ENCODE results near the gene SH3BGRL3. TPM values are rescaled to one million over a fixed set of nuclear protein-coding genes. Genes with fewer than 3 reads are reported as not detected.

SH3BGRL3 gene
- total RNA-seq, 1 donor from 2014 or later, result 204 TPM

DNA sequence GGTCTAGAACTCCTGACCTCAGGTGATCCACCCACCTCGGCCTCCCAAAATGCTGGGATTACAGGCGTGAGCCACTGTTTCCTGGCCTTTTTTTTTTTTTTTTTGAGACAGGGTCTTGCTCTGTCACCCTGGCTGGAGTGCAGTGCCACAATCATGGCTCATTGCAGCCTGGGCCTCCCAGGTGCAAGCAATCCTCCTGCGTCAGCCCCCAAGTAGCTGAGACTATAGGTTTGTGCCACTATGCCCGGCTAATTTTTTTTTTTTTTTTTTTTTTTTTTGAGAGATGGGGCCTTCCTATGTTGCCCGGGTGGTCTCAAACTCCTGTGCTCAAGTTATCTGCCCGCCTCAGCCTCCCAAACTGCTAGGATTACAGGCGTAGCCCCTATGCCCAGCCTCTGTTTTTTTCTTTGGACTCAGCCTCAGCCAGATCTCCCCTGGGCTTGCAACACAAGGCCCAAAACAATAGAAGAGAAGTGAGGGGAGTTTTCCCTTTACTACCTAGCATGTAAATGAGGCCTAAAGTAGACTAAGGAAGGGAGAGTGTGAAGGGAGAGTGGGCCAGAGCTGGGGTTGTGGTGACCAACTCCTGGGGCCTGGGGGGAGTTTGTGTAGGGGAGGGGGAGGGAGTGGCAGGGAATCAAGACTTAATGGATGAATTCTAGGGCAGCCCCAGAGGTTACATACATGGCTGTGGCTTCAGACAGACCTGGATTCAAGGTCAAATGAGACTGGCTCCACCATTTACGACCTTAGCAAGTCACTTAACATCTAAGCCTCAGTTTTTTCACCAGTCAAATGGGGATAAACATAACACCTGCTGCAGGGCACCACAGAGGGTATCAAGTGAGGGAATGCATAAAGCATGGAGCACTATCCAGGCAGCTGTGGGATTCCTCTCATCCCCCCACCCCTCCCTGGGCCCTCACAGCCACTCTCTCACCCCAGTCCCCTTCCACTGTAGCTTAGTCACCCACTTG, 36.3 kb downstream of the SH3BGRL3 start:
- H3K27me3 ChIP-seq (ENCODE audit: low read depth), result no peaks in the 10 kb centered on the region
- intact Hi-C loops (cut with DNase I), result no loop called here
- peaks cover 8% of the 10 kb centered on the region for H3K36me3 ChIP-seq
- H3K4me3 ChIP-seq, result no peak overlapping the region
- TF ChIP-seq, protein P1, sequence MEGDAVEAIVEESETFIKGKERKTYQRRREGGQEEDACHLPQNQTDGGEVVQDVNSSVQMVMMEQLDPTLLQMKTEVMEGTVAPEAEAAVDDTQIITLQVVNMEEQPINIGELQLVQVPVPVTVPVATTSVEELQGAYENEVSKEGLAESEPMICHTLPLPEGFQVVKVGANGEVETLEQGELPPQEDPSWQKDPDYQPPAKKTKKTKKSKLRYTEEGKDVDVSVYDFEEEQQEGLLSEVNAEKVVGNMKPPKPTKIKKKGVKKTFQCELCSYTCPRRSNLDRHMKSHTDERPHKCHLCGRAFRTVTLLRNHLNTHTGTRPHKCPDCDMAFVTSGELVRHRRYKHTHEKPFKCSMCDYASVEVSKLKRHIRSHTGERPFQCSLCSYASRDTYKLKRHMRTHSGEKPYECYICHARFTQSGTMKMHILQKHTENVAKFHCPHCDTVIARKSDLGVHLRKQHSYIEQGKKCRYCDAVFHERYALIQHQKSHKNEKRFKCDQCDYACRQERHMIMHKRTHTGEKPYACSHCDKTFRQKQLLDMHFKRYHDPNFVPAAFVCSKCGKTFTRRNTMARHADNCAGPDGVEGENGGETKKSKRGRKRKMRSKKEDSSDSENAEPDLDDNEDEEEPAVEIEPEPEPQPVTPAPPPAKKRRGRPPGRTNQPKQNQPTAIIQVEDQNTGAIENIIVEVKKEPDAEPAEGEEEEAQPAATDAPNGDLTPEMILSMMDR (IDR thresholded peaks at IDR 0.05), result no peak
- ATAC-seq (no peak), DNase-seq (no peak)
- H3K9me3 ChIP-seq, result no peaks in the 10 kb centered on the region
- H3K4me1 ChIP-seq, result peaks cover 36% of the 10 kb centered on the region
- peak overlapping the region; percentile 36 for H3K27ac ChIP-seq

DNA sequence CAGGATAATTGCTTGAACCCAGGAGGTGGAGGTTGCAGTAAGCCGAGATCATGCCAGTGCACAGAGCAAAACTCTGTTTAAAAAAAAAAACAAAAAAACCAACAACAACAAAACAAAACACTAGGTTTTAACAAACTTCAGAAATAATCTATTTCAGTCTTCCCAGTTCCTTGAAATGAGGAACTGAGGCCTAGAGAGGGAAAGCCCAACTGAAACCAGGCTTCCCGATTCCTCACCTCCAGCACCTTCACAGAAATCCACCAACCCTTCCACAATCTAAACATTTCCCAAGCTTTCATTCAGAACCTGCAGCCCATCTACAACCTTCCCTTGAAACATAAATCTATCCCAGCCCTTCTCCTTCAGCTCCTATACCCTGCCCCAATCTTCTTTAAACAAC, 37.3 kb downstream of the SH3BGRL3 start:
- intact Hi-C loops (cut with DNase I), result no loop called here
- H3K4me3 ChIP-seq, result peak overlapping the region; percentile 58
- no peak for DNase-seq
- no peaks in the 10 kb centered on the region for H3K27me3 ChIP-seq (ENCODE audit: low read depth)
- H3K36me3 ChIP-seq, result peaks cover 8% of the 10 kb centered on the region
- no peaks in the 10 kb centered on the region for H3K9me3 ChIP-seq
- ATAC-seq, result no peak
- H3K4me1 ChIP-seq, result peaks cover 41% of the 10 kb centered on the region
- peak overlapping the region; percentile 71 for H3K27ac ChIP-seq
- TF ChIP-seq, protein P1 (IDR thresholded peaks at IDR 0.05), result no peak

DNA sequence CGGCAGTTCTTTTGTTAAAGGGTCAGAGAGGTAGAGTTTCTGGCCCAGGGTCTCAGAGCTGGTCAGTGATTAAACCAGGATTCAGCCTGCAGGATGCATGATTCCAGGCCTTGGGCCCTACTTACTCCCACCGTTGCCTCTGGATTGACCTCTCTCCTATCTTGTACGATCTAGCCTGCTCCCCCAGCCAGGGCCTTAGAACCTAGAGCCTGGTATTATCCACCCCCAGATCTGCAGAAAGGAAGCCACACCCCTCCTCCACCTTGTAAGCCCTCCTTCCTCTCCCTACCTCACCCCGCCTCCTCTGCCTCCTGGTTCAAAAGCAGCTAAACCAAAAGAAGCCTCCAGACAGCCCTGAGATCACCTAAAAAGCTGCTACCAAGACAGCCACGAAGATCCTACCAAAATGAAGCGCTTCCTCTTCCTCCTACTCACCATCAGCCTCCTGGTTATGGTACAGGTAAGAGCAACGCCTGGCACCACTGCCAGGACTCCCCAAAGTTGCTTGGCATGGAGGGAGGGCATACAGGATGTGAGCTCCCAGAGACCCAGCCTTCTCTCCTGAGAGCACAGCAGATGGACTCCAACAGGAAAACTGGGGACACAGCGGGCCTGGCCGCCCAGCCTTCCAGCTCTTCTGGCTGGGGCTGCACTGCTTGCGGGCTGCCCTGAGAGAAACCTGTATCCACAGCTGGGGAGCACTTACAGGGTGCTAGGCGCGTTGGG, 37.9 kb downstream of the SH3BGRL3 start, which contains the start of gene CD52:
CD52 (plus strand) TSS at position 347 of the 726 bp plus-strand sequence; CDS start at position 407, 60 bp downstream.
- H3K4me1 ChIP-seq, result peaks cover 41% of the 10 kb centered on the region
- no peaks in the 10 kb centered on the region for H3K9me3 ChIP-seq
- intact Hi-C loops (cut with DNase I), result no loop called here
- TF ChIP-seq, protein P1 (IDR thresholded peaks at IDR 0.05), result no peak
- peak within 1 kb of the TSS; percentile 71 for H3K27ac ChIP-seq
- DNase-seq (no peak), ATAC-seq (peak; percentile 27 to 29)
- H3K36me3 ChIP-seq, result peaks cover 8% of the 10 kb centered on the region
- no peaks in the 10 kb centered on the region for H3K27me3 ChIP-seq (ENCODE audit: low read depth)
- peak within 1 kb of the TSS; percentile 58 for H3K4me3 ChIP-seq

DNA sequence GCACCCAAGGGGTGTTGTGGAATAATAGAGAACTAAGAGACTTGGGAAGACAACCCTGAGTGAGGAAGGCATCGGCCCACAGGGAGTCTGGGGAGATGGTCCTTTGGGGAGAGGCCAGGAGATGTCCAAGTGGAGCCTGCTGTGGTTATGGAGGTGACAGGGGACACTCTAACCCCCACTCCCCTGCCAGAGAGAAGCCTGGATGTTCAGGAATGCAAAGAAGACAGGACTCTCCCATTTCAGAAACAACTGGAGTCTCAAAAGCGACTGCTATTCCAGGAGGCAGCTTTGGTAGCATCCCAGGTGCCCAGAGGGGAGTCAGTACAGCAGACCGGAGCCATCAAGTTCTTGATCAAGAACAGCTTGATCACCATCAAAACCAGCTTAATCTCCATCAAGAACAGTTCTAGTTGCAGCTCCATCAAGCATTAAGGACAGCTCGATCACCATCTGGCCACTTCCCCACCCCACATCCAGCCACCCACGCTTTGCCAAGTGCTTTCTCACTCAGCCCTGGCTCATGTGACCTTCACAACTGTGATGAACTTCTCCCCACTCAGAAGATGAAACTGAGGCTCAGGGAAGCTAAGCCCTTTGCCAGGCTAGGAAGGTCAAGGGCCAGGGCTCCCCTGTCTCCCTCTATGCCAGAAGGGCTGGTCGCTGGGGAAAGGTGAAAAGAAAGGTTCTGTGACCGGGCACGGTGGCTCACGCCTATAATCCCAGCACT, 38.6 kb downstream of the SH3BGRL3 start:
- Histone ChIP-seq H3K27me3 (ENCODE audit: low read depth) (no peaks in the 10 kb centered on the region), H3K9me3 (no peaks in the 10 kb centered on the region), H3K4me3 (peak overlapping the region; percentile 58), H3K4me1 (peaks cover 41% of the 10 kb centered on the region), H3K27ac (peak overlapping the region; percentile 71), H3K36me3 (peaks cover 11% of the 10 kb centered on the region)
- peak; percentile 72 for DNase-seq
- TF ChIP-seq, protein P1 (IDR thresholded peaks at IDR 0.05), result no peak
- peak; percentile 40 to 59 for ATAC-seq
- intact Hi-C loops (cut with DNase I), result no loop called here

DNA sequence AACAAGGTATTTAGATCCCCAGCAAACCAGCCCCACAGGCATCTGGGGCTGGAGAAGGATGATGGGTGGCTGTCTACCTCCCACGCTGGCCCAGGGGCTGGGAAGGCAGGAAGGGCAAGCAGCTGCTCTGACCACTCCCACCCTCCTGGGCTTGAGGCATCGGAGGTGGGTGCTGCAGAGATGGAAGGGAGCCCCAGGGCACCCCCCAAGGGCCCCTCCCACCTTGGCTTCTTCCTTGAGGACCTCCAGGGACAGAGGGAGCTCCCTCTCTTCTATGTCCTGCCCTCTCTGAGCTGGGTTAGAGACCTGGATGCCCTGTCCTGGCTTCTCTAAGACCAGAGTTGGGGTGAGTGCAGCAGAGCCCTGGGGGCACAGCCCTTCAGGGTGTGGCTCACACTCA, 41.0 kb downstream of the SH3BGRL3 start:
- H3K9me3 ChIP-seq, result no peaks in the 10 kb centered on the region
- peak overlapping the region; percentile 21 for H3K27ac ChIP-seq
- intact Hi-C loops (cut with DNase I), result no loop called here
- DNase-seq (no peak), ATAC-seq (peak in 1 of 2 donors; percentile 3)
- H3K36me3 ChIP-seq, result peaks cover 18% of the 10 kb centered on the region
- TF ChIP-seq, protein P1 (IDR thresholded peaks at IDR 0.05), result no peak
- peaks cover 20% of the 10 kb centered on the region for H3K4me1 ChIP-seq
- peak overlapping the region; percentile 9 for H3K4me3 ChIP-seq
- H3K27me3 ChIP-seq (ENCODE audit: low read depth), result no peaks in the 10 kb centered on the region
